ENCODE results near the gene BTBD16. TPM values are rescaled to one million over a fixed set of nuclear protein-coding genes. Genes with fewer than 3 reads are reported as not detected.

BTBD16 gene
- total and polyA plus RNA-seq, 2 donors (not counting 1 experiment from before 2014, with no cell fraction given): not detected

GRCh38 chr10:122350893-122351292 lies 79.8 kb downstream of the BTBD16 start:
- no peak overlapping the region for H3K4me3 ChIP-seq (ENCODE audit: control extremely low read depth in 1 of 5, extremely low read depth in 1 of 5, insufficient read depth in 1 of 5, low read depth in 2 of 5, low read length in 4 of 5)

More at GRCh38 chr10:122350893-122351292, 79.8 kb downstream of the BTBD16 start:
- TF ChIP-seq EZH2 (IDR thresholded peaks at IDR 0.05; ENCODE audit: borderline replicate concordance, insufficient read depth, low read depth, low read length, poor library complexity, severe bottlenecking): no peak
- TF ChIP-seq CTCF (IDR thresholded peaks at IDR 0.05): no peak
- H3K27ac ChIP-seq (ENCODE audit: low read length in 2 of 2): no peak overlapping the region
- Mint-ChIP-seq H3K27ac (no peak overlapping the region), H3K4me3 (no peak overlapping the region), H3K4me1 (peaks cover 11% of the 10 kb centered on the region), H3K27me3 (peaks cover 44% of the 10 kb centered on the region), H3K9me3 (ENCODE audit: insufficient read depth) (no peaks in the 10 kb centered on the region)
- peaks cover 11 to 13% of the 10 kb centered on the region in 2 donors for H3K4me1 ChIP-seq (ENCODE audit: control insufficient read depth in 2 of 2, insufficient read depth in 2 of 2, low read length in 2 of 2)
- H3K79me2 ChIP-seq (ENCODE audit: control insufficient read depth, insufficient read depth, low read length): no peaks in the 10 kb centered on the region
- H3K4me2 ChIP-seq (replicated peaks; ENCODE audit: low read depth, low read length, poor library complexity, severe bottlenecking): no peak overlapping the region
- 91% methylated on average over 8 of the region's 12 CpGs for WGBS (ENCODE audit: insufficient coverage)
- ATAC-seq (ENCODE audit: low read depth) (no peak), DNase-seq (no peak)
- peaks cover 0 to 10% (median 0%) of the 10 kb centered on the region in 3 donors for H3K9me3 ChIP-seq (ENCODE audit: control extremely low read depth in 1 of 3, control insufficient read depth in 2 of 3, insufficient read depth in 1 of 3, low read length in 2 of 3)
- no peaks in the 10 kb centered on the region for H3K36me3 ChIP-seq (replicated peaks in 1 of 2; ENCODE audit: control extremely low read depth in 1 of 2, control insufficient read depth in 1 of 2, extremely low read depth in 1 of 2, insufficient read depth in 2 of 2, low read length in 1 of 2)
- H4K20me1 ChIP-seq (ENCODE audit: control insufficient read depth, insufficient read depth, low read length, poor library complexity, severe bottlenecking): no peaks in the 10 kb centered on the region
- ChIA-PET CTCF (no interaction called here), POLR2A (no interaction called here)
- no peak overlapping the region for H3K9ac ChIP-seq (ENCODE audit: low read length)
- H2AFZ ChIP-seq (ENCODE audit: insufficient read depth, low read depth, low read length, poor library complexity, severe bottlenecking): no peak overlapping the region
- peaks cover 0 to 10% (median 0%) of the 10 kb centered on the region in 4 experiments for H3K27me3 ChIP-seq (replicated peaks in 1 of 4; ENCODE audit: control extremely low read depth in 1 of 4, control insufficient read depth in 3 of 4, insufficient read depth in 4 of 4, low read length in 3 of 4)
- intact Hi-C loops (cut with micrococcal nuclease): no loop called here

Data from B cell (primary cell).